Measurements from ENCODE around the gene CDH13. TPM values are rescaled to one million over a fixed set of nuclear protein-coding genes. Genes with fewer than 3 reads are reported as not detected.

The CDH13 gene
- total RNA-seq, 1 donor from 2014 or later = 2.3 TPM

DNA sequence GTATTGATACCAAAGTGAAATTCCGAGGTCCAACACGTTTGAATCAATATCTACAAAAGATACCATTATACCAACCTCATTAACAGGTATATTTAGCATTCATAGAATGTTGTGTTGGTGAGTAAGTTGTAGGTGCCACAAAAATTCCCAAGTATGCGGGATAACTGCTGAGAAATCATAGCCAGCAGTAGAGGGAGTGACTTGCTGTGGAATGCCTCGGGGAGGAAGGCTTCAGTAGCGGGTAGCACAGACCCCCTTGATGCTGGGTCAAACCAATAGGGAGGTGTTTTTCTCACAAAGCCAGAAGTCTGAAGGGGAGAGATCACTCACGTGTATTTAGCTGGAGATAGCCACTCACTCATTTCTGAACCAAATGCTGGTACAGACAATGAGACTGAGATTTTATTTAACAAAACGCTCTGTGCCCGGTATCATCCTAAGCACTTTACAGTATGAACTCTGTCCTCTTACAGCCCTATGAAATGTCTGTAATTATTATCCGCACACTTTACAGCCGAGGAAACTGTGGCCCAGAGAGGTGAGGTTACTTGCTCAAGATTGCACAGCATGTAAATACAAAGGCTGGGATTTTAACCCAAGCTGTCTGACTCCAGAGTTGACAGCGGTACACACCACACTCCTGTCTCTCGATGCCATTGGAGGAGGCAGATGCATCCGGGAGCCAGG, 1204.1 kb downstream of the CDH13 start:
- Mint-ChIP-seq H3K36me3 (ENCODE audit: low read depth, unreplicated experiment) (peaks cover 3% of the 10 kb centered on the region), H3K27ac (ENCODE audit: unreplicated experiment) (no peak overlapping the region), H3K4me3 (ENCODE audit: unreplicated experiment) (no peak overlapping the region), H3K4me1 (ENCODE audit: unreplicated experiment) (peaks cover under 1% of the 10 kb centered on the region), H3K27me3 (ENCODE audit: unreplicated experiment) (peaks cover 6% of the 10 kb centered on the region), H3K9me3 (ENCODE audit: unreplicated experiment) (no peaks in the 10 kb centered on the region)
- TF ChIP-seq, protein P1, sequence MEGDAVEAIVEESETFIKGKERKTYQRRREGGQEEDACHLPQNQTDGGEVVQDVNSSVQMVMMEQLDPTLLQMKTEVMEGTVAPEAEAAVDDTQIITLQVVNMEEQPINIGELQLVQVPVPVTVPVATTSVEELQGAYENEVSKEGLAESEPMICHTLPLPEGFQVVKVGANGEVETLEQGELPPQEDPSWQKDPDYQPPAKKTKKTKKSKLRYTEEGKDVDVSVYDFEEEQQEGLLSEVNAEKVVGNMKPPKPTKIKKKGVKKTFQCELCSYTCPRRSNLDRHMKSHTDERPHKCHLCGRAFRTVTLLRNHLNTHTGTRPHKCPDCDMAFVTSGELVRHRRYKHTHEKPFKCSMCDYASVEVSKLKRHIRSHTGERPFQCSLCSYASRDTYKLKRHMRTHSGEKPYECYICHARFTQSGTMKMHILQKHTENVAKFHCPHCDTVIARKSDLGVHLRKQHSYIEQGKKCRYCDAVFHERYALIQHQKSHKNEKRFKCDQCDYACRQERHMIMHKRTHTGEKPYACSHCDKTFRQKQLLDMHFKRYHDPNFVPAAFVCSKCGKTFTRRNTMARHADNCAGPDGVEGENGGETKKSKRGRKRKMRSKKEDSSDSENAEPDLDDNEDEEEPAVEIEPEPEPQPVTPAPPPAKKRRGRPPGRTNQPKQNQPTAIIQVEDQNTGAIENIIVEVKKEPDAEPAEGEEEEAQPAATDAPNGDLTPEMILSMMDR (IDR thresholded peaks at IDR 0.05; ENCODE audit: unreplicated experiment) = no peak
- DNase-seq (ENCODE audit: low spot score) = no peak

- H3K36me3 Mint-ChIP-seq (ENCODE audit: low read depth, unreplicated experiment) = peaks cover 3% of the 10 kb centered on the region
- DNase-seq (ENCODE audit: low spot score) = no peak
- no peak overlapping the region for H3K27ac Mint-ChIP-seq (ENCODE audit: unreplicated experiment)
- H3K4me3 Mint-ChIP-seq (ENCODE audit: unreplicated experiment) = no peak overlapping the region
- peaks cover 6% of the 10 kb centered on the region for H3K27me3 Mint-ChIP-seq (ENCODE audit: unreplicated experiment)
- no peaks in the 10 kb centered on the region for H3K9me3 Mint-ChIP-seq (ENCODE audit: unreplicated experiment)
- TF ChIP-seq, protein P1 (IDR thresholded peaks at IDR 0.05; ENCODE audit: unreplicated experiment) = no peak
- no peaks in the 10 kb centered on the region for H3K4me1 Mint-ChIP-seq (ENCODE audit: unreplicated experiment)
Measured at GRCh38 chr16:83831456-83831987, 1204.8 kb downstream of the CDH13 start.

DNA sequence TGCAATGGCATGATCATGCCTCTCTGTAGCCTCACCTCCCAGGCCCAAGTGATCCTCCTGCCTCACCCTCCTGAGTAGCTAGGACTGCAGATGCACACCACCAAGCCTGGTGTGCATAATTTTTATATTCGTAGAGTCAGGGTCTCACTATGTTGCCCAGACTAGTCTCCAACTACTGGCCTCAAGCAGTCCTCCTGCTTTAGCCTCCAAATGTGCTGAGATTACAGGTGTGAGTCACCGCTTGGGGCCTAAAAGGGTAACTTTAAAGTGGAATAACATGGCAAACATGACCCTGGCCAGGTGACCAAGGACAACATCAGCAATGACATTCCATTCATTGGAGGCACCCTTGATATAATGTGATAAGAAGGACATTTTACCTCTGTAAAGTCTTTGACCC, 1207.2 kb downstream of the CDH13 start:
- H3K9me3 Mint-ChIP-seq (ENCODE audit: unreplicated experiment) = no peaks in the 10 kb centered on the region
- no peak for DNase-seq (ENCODE audit: low spot score)
- peaks cover 3% of the 10 kb centered on the region for H3K36me3 Mint-ChIP-seq (ENCODE audit: low read depth, unreplicated experiment)
- TF ChIP-seq, protein P1 (IDR thresholded peaks at IDR 0.05; ENCODE audit: unreplicated experiment) = no peak
- H3K27ac Mint-ChIP-seq (ENCODE audit: unreplicated experiment) = no peak overlapping the region
- H3K27me3 Mint-ChIP-seq (ENCODE audit: unreplicated experiment) = no peaks in the 10 kb centered on the region
- H3K4me1 Mint-ChIP-seq (ENCODE audit: unreplicated experiment) = no peaks in the 10 kb centered on the region
- H3K4me3 Mint-ChIP-seq (ENCODE audit: unreplicated experiment) = no peak overlapping the region

GRCh38 chr16:83835586-83836566, 1209.1 kb downstream of the CDH13 start:
- no peak for DNase-seq (ENCODE audit: low spot score)
- peak overlapping the region; percentile 48 for H3K27ac Mint-ChIP-seq (ENCODE audit: unreplicated experiment)
- H3K9me3 Mint-ChIP-seq (ENCODE audit: unreplicated experiment) = no peaks in the 10 kb centered on the region
- H3K4me3 Mint-ChIP-seq (ENCODE audit: unreplicated experiment) = no peak overlapping the region
- peaks cover 3% of the 10 kb centered on the region for H3K36me3 Mint-ChIP-seq (ENCODE audit: low read depth, unreplicated experiment)
- no peaks in the 10 kb centered on the region for H3K27me3 Mint-ChIP-seq (ENCODE audit: unreplicated experiment)
- TF ChIP-seq, protein P1 (IDR thresholded peaks at IDR 0.05; ENCODE audit: unreplicated experiment) = no peak
- H3K4me1 Mint-ChIP-seq (ENCODE audit: unreplicated experiment) = no peaks in the 10 kb centered on the region

Measured in endothelial cell (in vitro differentiated cells).